ENCODE results near the gene CNTFR. TPM values are rescaled to one million over a fixed set of nuclear protein-coding genes. Genes with fewer than 3 reads are reported as not detected.

The CNTFR gene
- total and polyA plus RNA-seq, 2 experiments from 2014 or later: 0.73 to 1.9 TPM

DNA sequence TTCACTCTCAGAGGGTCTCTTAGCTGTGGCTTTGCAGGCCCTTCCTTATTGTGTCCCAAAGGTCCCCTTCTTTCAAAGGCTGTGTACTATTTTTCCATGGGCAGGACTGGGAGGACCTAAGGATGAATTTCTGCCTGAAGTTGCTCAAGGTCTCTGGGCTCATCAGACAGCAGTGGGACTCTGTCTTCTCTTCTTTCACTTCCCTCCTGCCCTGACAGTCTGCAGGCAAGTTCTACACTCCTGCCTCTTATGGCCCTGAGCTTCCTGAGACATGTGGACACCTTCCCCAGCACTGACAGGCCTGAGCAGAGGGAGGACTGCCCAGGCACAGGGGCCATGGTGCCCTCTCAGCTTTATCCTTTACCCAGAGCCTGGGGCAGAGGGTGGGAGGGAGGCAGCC, 81.6 kb downstream of the CNTFR start:
- Histone ChIP-seq H3F3A (replicated peaks; ENCODE audit: low read depth) (no peaks in the 10 kb centered on the region), H3K9me2 (ENCODE audit: insufficient read depth) (0 out of 2 replicates have a peak, but pooled peaks cover 4% of the 10 kb centered on the region), H3K4me2 (no peak overlapping the region), H3K27ac (ENCODE audit: low read depth) (no peak overlapping the region), H3K4me3 (no peak overlapping the region), H3K79me2 (replicated peaks; ENCODE audit: insufficient read depth) (no peaks in the 10 kb centered on the region), H2AFZ (no peak overlapping the region), H3K4me1 (ENCODE audit: insufficient read depth) (peaks cover 27% of the 10 kb centered on the region), H3K27me3 (ENCODE audit: insufficient read depth) (no peaks in the 10 kb centered on the region), H3K36me3 (ENCODE audit: insufficient read depth) (no peaks in the 10 kb centered on the region), H4K20me1 (replicated peaks; ENCODE audit: insufficient read depth) (no peaks in the 10 kb centered on the region)
- no peak overlapping the region for H3K27ac Mint-ChIP-seq
- H3K9me3 Mint-ChIP-seq: no peaks in the 10 kb centered on the region; the same call in 2 of the 3 replicates
- TF ChIP-seq POLR2AphosphoS5 (IDR thresholded peaks at IDR 0.05; ENCODE audit: low read depth) (no peak), NANOG (IDR thresholded peaks at IDR 0.05; ENCODE audit: borderline replicate concordance) (no peak), CREB1 (CRISPR knock-in tag; IDR thresholded peaks at IDR 0.05; ENCODE audit: low read depth) (no peak), EZH2 (IDR thresholded peaks at IDR 0.05; ENCODE audit: low read depth, unreplicated experiment) (no peak), ZNF331 (CRISPR knock-in tag; IDR thresholded peaks at IDR 0.05; ENCODE audit: low read depth) (no peak), EZH2phosphoT487 (IDR thresholded peaks at IDR 0.05; ENCODE audit: unreplicated experiment) (no peak), JUNB (IDR thresholded peaks at IDR 0.05; ENCODE audit: unreplicated experiment) (no peak)
- TF ChIP-seq, protein P1, sequence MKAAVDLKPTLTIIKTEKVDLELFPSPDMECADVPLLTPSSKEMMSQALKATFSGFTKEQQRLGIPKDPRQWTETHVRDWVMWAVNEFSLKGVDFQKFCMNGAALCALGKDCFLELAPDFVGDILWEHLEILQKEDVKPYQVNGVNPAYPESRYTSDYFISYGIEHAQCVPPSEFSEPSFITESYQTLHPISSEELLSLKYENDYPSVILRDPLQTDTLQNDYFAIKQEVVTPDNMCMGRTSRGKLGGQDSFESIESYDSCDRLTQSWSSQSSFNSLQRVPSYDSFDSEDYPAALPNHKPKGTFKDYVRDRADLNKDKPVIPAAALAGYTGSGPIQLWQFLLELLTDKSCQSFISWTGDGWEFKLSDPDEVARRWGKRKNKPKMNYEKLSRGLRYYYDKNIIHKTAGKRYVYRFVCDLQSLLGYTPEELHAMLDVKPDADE (IDR thresholded peaks at IDR 0.05): no peak
- TF ChIP-seq, protein P2, sequence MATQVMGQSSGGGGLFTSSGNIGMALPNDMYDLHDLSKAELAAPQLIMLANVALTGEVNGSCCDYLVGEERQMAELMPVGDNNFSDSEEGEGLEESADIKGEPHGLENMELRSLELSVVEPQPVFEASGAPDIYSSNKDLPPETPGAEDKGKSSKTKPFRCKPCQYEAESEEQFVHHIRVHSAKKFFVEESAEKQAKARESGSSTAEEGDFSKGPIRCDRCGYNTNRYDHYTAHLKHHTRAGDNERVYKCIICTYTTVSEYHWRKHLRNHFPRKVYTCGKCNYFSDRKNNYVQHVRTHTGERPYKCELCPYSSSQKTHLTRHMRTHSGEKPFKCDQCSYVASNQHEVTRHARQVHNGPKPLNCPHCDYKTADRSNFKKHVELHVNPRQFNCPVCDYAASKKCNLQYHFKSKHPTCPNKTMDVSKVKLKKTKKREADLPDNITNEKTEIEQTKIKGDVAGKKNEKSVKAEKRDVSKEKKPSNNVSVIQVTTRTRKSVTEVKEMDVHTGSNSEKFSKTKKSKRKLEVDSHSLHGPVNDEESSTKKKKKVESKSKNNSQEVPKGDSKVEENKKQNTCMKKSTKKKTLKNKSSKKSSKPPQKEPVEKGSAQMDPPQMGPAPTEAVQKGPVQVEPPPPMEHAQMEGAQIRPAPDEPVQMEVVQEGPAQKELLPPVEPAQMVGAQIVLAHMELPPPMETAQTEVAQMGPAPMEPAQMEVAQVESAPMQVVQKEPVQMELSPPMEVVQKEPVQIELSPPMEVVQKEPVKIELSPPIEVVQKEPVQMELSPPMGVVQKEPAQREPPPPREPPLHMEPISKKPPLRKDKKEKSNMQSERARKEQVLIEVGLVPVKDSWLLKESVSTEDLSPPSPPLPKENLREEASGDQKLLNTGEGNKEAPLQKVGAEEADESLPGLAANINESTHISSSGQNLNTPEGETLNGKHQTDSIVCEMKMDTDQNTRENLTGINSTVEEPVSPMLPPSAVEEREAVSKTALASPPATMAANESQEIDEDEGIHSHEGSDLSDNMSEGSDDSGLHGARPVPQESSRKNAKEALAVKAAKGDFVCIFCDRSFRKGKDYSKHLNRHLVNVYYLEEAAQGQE (IDR thresholded peaks at IDR 0.05; ENCODE audit: unreplicated experiment): no peak
- TF ChIP-seq, protein P3, sequence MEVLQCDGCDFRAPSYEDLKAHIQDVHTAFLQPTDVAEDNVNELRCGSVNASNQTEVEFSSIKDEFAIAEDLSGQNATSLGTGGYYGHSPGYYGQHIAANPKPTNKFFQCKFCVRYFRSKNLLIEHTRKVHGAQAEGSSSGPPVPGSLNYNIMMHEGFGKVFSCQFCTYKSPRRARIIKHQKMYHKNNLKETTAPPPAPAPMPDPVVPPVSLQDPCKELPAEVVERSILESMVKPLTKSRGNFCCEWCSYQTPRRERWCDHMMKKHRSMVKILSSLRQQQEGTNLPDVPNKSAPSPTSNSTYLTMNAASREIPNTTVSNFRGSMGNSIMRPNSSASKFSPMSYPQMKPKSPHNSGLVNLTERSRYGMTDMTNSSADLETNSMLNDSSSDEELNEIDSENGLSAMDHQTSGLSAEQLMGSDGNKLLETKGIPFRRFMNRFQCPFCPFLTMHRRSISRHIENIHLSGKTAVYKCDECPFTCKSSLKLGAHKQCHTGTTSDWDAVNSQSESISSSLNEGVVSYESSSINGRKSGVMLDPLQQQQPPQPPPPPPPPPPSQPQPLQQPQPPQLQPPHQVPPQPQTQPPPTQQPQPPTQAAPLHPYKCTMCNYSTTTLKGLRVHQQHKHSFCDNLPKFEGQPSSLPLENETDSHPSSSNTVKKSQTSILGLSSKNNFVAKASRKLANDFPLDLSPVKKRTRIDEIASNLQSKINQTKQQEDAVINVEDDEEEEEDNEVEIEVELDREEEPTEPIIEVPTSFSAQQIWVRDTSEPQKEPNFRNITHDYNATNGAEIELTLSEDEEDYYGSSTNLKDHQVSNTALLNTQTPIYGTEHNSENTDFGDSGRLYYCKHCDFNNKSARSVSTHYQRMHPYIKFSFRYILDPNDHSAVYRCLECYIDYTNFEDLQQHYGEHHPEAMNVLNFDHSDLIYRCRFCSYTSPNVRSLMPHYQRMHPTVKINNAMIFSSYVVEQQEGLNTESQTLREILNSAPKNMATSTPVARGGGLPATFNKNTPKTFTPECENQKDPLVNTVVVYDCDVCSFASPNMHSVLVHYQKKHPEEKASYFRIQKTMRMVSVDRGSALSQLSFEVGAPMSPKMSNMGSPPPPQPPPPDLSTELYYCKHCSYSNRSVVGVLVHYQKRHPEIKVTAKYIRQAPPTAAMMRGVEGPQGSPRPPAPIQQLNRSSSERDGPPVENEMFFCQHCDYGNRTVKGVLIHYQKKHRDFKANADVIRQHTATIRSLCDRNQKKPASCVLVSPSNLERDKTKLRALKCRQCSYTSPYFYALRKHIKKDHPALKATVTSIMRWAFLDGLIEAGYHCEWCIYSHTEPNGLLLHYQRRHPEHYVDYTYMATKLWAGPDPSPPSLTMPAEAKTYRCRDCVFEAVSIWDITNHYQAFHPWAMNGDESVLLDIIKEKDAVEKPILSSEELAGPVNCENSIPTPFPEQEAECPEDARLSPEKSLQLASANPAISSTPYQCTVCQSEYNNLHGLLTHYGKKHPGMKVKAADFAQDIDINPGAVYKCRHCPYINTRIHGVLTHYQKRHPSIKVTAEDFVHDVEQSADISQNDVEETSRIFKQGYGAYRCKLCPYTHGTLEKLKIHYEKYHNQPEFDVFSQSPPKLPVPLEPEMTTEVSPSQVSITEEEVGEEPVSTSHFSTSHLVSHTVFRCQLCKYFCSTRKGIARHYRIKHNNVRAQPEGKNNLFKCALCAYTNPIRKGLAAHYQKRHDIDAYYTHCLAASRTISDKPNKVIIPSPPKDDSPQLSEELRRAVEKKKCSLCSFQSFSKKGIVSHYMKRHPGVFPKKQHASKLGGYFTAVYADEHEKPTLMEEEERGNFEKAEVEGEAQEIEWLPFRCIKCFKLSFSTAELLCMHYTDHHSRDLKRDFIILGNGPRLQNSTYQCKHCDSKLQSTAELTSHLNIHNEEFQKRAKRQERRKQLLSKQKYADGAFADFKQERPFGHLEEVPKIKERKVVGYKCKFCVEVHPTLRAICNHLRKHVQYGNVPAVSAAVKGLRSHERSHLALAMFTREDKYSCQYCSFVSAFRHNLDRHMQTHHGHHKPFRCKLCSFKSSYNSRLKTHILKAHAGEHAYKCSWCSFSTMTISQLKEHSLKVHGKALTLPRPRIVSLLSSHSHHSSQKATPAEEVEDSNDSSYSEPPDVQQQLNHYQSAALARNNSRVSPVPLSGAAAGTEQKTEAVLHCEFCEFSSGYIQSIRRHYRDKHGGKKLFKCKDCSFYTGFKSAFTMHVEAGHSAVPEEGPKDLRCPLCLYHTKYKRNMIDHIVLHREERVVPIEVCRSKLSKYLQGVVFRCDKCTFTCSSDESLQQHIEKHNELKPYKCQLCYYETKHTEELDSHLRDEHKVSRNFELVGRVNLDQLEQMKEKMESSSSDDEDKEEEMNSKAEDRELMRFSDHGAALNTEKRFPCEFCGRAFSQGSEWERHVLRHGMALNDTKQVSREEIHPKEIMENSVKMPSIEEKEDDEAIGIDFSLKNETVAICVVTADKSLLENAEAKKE (CRISPR knock-in tag; IDR thresholded peaks at IDR 0.05): no peak
- no peak overlapping the region for H3K4me3 Mint-ChIP-seq
- no peaks in the 10 kb centered on the region for H3K36me3 Mint-ChIP-seq (ENCODE audit: low read depth)
- no peak for ATAC-seq
- H3K27me3 Mint-ChIP-seq (ENCODE audit: insufficient read depth, low read depth, poor library complexity): peaks cover under 1% of the 10 kb centered on the region
- DNase-seq (ENCODE audit: low spot score): no peak
- H3K4me1 Mint-ChIP-seq: peaks cover 38% of the 10 kb centered on the region

Data from GM23338 (cell line).